SU-DHL-6 (cell line): Measurements from ENCODE around the gene NTMT1.

ENCODE experiments used
- H2AFZ ChIP-seq: fragments of 200-600 bp; sonication (generic); 2 replicates; pipeline ENCODE4 v1.6.1; 2014; ENCODE audit warnings: low read depth, mild to moderate bottlenecking, moderate library complexity, mixed read lengths, antibody characterized with exemption, low read length; ENCODE audit not compliant: severe bottlenecking
- H3F3A ChIP-seq: fragments of 200-600 bp; shearing (Covaris generic); 2 replicates; pipeline ENCODE4 v1.6.0; 2016; ENCODE audit warnings: antibody characterized with exemption, mild to moderate bottlenecking; ENCODE audit not compliant: insufficient read depth
- H3K27ac ChIP-seq: fragments of 200-600 bp; sonication (generic); 2 replicates; pipeline ENCODE4 v1.5.1; 2016; ENCODE audit warnings: low read depth, mild to moderate bottlenecking, low read length, moderate library complexity, mixed read lengths
- H3K27me3 ChIP-seq: fragments of 200-600 bp; sonication (generic), shearing (Covaris generic); 2 replicates; pipeline ENCODE4 v1.6.0; 2014; ENCODE audit warnings: mild to moderate bottlenecking, low read length
- H3K36me3 ChIP-seq: fragments of 200-600 bp; sonication (generic); 2 replicates; pipeline ENCODE4 v1.6.1; 2014; ENCODE audit warnings: mild to moderate bottlenecking, low read length, mixed read lengths
- H3K4me2 ChIP-seq: fragments of 300-600, 200-600 bp; shearing (Covaris generic), sonication (generic); 2 replicates; pipeline ENCODE4 v1.6.0; 2014; ENCODE audit warnings: low read length, low read depth, mild to moderate bottlenecking; ENCODE audit not compliant: poor library complexity, severe bottlenecking
- H3K4me3 ChIP-seq: fragments of 200-600 bp; sonication (generic); 2 replicates; pipeline ENCODE4 v1.5.1; 2014; ENCODE audit warnings: antibody characterized with exemption, low read length, mild to moderate bottlenecking, mixed read lengths; ENCODE audit not compliant: insufficient read depth, poor library complexity, severe bottlenecking
- H3K79me2 ChIP-seq: fragments of 200-600 bp; sonication (generic); 2 replicates; pipeline ENCODE4 v1.6.1; 2014; ENCODE audit warnings: mild to moderate bottlenecking, low read length, moderate library complexity; ENCODE audit not compliant: insufficient read depth
- H3K9ac ChIP-seq: fragments of 200-600 bp; sonication (generic); 2 replicates; pipeline ENCODE4 v1.7.0; 2014; ENCODE audit warnings: mild to moderate bottlenecking, low read length
- H3K9me2 ChIP-seq: fragments of 200-600 bp; sonication (generic); replicated peaks from 2 replicates; pipeline ENCODE4 v1.6.1; 2014; ENCODE audit warnings: low read length; ENCODE audit not compliant: insufficient read depth
- H3K9me3 ChIP-seq: fragments of 200-600 bp; sonication (generic); 2 replicates; pipeline ENCODE4 v1.6.1; 2014; ENCODE audit warnings: low read length, mixed read lengths; ENCODE audit not compliant: insufficient read depth
- H4K20me1 ChIP-seq: fragments of 200-600 bp; sonication (generic); 2 replicates; pipeline ENCODE4 v1.6.1; 2014; ENCODE audit warnings: low read depth, mild to moderate bottlenecking, antibody characterized with exemption, low read length, moderate library complexity, mixed read lengths
- EZH2phosphoT487 ChIP-seq: fragments of 200-600 bp; sonication (generic), shearing (Covaris generic); conservative IDR thresholded peaks from 2 replicates; pipeline ENCODE4 v1.6.1; 2018; ENCODE audit warnings: mild to moderate bottlenecking, antibody characterized with exemption, low read length, moderate library complexity, mixed read lengths
- TF ChIP-seq, protein P1 (sequence below): fragments of 200-600 bp; sonication (generic); IDR thresholded peaks from one replicate; pipeline ENCODE4 v1.5.1; 2017; ENCODE audit warnings: antibody characterized with exemption, mild to moderate bottlenecking, low read length, moderate library complexity; ENCODE audit not compliant: insufficient read depth, poor library complexity, severe bottlenecking

Gene NTMT1

DNA sequence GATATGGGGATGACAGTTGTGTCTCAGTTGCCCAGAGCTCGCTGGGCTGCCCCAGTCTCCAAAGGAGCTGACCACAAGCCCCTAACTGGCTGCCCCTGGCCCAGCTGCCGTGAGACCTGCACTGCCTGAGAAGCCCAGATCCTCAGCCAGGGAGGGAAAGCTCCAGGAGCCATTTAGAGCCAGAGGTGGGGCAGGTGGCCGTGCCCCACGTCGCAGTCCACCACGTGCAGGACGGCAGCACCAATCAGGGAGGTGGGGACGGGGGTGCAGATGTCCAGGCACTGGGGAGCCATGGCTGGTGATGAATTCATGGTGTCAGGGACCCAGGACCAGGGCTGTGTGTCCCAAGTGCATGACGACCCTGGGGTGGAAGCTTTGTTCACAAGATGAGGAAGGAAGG is 52.9 kb downstream of the NTMT1 start:
- Histone ChIP-seq H4K20me1 (no peaks in the 10 kb centered on the region), H3F3A (no peaks in the 10 kb centered on the region), H3K36me3 (no peaks in the 10 kb centered on the region), H3K4me2 (no peak overlapping the region), H3K4me3 (no peak overlapping the region), H3K27ac (no peak overlapping the region), H2AFZ (no peak overlapping the region), H3K9ac (no peak overlapping the region), H3K27me3 (no peaks in the 10 kb centered on the region), H3K9me3 (no peaks in the 10 kb centered on the region), H3K9me2 (no peaks in the 10 kb centered on the region), H3K79me2 (no peaks in the 10 kb centered on the region)
- TF ChIP-seq EZH2phosphoT487, result no peak
- TF ChIP-seq, protein P1, sequence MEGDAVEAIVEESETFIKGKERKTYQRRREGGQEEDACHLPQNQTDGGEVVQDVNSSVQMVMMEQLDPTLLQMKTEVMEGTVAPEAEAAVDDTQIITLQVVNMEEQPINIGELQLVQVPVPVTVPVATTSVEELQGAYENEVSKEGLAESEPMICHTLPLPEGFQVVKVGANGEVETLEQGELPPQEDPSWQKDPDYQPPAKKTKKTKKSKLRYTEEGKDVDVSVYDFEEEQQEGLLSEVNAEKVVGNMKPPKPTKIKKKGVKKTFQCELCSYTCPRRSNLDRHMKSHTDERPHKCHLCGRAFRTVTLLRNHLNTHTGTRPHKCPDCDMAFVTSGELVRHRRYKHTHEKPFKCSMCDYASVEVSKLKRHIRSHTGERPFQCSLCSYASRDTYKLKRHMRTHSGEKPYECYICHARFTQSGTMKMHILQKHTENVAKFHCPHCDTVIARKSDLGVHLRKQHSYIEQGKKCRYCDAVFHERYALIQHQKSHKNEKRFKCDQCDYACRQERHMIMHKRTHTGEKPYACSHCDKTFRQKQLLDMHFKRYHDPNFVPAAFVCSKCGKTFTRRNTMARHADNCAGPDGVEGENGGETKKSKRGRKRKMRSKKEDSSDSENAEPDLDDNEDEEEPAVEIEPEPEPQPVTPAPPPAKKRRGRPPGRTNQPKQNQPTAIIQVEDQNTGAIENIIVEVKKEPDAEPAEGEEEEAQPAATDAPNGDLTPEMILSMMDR, result no peak

DNA sequence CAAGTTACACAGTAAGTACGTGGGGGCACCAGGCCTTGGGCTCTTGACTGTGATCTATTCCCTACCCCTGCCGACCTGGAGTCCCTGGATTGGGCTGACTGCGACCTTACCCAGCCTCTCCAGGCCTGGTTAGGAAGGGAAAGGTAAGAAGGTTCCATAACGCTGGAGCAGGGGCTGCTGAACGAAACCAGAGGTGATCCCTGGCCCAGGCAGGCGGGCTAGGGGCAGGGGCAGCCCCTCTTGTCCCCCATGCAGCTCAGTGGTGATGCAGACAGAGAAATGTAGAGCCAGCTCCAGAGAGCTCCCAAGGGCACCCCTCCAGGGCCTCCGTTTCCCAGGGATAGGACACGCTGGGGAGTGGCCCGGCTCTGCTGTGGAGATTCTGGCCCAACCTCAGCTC is 53.6 kb downstream of the NTMT1 start:
- Histone ChIP-seq H3K27ac (no peak overlapping the region), H2AFZ (no peak overlapping the region), H3K9ac (no peak overlapping the region), H3F3A (no peaks in the 10 kb centered on the region), H3K79me2 (no peaks in the 10 kb centered on the region), H3K27me3 (no peaks in the 10 kb centered on the region), H3K4me3 (no peak overlapping the region), H3K4me2 (no peak overlapping the region), H4K20me1 (no peaks in the 10 kb centered on the region), H3K9me3 (no peaks in the 10 kb centered on the region), H3K36me3 (no peaks in the 10 kb centered on the region), H3K9me2 (no peaks in the 10 kb centered on the region)
- TF ChIP-seq EZH2phosphoT487, result no peak

GRCh38 chr9:129681924-129682323 is 56.0 kb downstream of the NTMT1 start:
- Histone ChIP-seq H3K9ac (no peak overlapping the region), H2AFZ (no peak overlapping the region), H3F3A (no peaks in the 10 kb centered on the region), H3K27ac (no peak overlapping the region), H3K9me2 (no peaks in the 10 kb centered on the region), H3K27me3 (no peaks in the 10 kb centered on the region), H4K20me1 (no peaks in the 10 kb centered on the region), H3K9me3 (no peaks in the 10 kb centered on the region), H3K4me2 (no peak overlapping the region), H3K4me3 (no peak overlapping the region), H3K36me3 (no peaks in the 10 kb centered on the region), H3K79me2 (no peaks in the 10 kb centered on the region)
- TF ChIP-seq, protein P1, result no peak
- no peak for TF ChIP-seq EZH2phosphoT487

GRCh38 chr9:129682381-129682780 is 56.4 kb downstream of the NTMT1 start:
- Histone ChIP-seq H3K4me3 (no peak overlapping the region), H3K27ac (no peak overlapping the region), H3K4me2 (no peak overlapping the region), H3K36me3 (no peaks in the 10 kb centered on the region), H3K79me2 (no peaks in the 10 kb centered on the region), H3F3A (no peaks in the 10 kb centered on the region), H4K20me1 (no peaks in the 10 kb centered on the region), H3K9me2 (no peaks in the 10 kb centered on the region), H3K9me3 (no peaks in the 10 kb centered on the region), H3K9ac (no peak overlapping the region), H3K27me3 (no peaks in the 10 kb centered on the region), H2AFZ (no peak overlapping the region)
- TF ChIP-seq, protein P1, result no peak
- no peak for TF ChIP-seq EZH2phosphoT487
